ENCODE measurements around the gene C19orf47.

The C19orf47 gene

DNA sequence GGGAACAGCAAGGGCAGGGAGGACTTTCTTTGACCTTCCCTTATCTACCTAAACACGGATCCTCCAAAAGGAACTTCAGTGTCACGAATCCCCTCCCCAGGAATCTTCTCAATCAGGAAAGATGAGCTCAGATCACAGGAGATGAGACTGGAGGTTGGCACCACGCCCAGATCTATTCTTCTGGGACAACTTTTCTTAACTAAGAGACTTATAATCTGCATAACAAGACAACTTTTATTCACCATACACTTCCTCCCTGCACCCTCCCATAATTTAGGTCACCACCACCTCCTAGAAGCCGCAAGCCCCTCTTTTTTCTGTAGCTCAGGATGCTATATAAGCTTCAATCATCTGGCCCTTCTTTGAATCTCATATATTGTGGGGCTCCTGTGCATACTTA is 43.9 kb downstream of the C19orf47 start:
- H3F3A ChIP-seq (ENCODE audit: insufficient read depth), result 0 out of 2 replicates have a peak, but pooled peaks cover 4% of the 10 kb centered on the region
- H3K4me3 ChIP-seq (ENCODE audit: insufficient read depth, low read length, poor library complexity, severe bottlenecking), result no peak overlapping the region
- H3K36me3 ChIP-seq (ENCODE audit: low read length), result no peaks in the 10 kb centered on the region
- TF ChIP-seq, protein P1, sequence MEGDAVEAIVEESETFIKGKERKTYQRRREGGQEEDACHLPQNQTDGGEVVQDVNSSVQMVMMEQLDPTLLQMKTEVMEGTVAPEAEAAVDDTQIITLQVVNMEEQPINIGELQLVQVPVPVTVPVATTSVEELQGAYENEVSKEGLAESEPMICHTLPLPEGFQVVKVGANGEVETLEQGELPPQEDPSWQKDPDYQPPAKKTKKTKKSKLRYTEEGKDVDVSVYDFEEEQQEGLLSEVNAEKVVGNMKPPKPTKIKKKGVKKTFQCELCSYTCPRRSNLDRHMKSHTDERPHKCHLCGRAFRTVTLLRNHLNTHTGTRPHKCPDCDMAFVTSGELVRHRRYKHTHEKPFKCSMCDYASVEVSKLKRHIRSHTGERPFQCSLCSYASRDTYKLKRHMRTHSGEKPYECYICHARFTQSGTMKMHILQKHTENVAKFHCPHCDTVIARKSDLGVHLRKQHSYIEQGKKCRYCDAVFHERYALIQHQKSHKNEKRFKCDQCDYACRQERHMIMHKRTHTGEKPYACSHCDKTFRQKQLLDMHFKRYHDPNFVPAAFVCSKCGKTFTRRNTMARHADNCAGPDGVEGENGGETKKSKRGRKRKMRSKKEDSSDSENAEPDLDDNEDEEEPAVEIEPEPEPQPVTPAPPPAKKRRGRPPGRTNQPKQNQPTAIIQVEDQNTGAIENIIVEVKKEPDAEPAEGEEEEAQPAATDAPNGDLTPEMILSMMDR (IDR thresholded peaks at IDR 0.05; ENCODE audit: insufficient read depth, low read length, poor library complexity, severe bottlenecking), result no peak
- no peak for TF ChIP-seq EZH2phosphoT487 (conservative IDR thresholded peaks at IDR 0.05; ENCODE audit: low read length)
- no peak overlapping the region for H2AFZ ChIP-seq (ENCODE audit: low read depth, low read length, severe bottlenecking)
- H3K9me2 ChIP-seq (replicated peaks; ENCODE audit: insufficient read depth, low read length), result no peaks in the 10 kb centered on the region
- no peaks in the 10 kb centered on the region for H3K27me3 ChIP-seq (ENCODE audit: low read length)
- H3K9me3 ChIP-seq (ENCODE audit: insufficient read depth, low read length), result no peaks in the 10 kb centered on the region
- H4K20me1 ChIP-seq (ENCODE audit: low read depth, low read length), result no peaks in the 10 kb centered on the region
- H3K79me2 ChIP-seq (ENCODE audit: insufficient read depth, low read length), result no peaks in the 10 kb centered on the region
- no peak overlapping the region for H3K4me2 ChIP-seq (ENCODE audit: low read depth, low read length, poor library complexity, severe bottlenecking)
- H3K9ac ChIP-seq (ENCODE audit: low read length), result no peak overlapping the region
- H3K27ac ChIP-seq (ENCODE audit: low read depth, low read length), result no peak overlapping the region

DNA sequence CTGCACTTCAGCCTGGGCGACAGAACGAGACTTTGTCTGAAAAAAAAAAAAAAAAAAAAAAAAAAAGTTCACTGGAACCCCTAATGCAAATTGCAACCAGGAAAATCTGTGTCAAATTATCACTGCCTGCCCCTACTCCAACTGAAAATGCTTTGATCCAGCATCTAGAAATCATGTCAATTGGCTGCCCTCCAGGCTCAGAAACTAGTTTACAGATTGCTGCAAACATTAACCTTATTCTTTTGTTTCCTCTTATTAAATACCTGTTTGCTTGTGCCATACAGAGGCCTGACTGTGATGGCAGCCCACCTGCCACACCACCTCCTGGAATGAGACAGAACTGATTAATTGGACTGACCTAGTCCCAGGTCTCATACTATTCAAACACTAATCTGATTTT is 44.4 kb downstream of the C19orf47 start:
- Histone ChIP-seq H3K4me3 (ENCODE audit: insufficient read depth, low read length, poor library complexity, severe bottlenecking) (no peak overlapping the region), H3K36me3 (ENCODE audit: low read length) (no peaks in the 10 kb centered on the region), H2AFZ (ENCODE audit: low read depth, low read length, severe bottlenecking) (no peak overlapping the region), H3K4me2 (ENCODE audit: low read depth, low read length, poor library complexity, severe bottlenecking) (no peak overlapping the region), H3K27me3 (ENCODE audit: low read length) (no peaks in the 10 kb centered on the region), H3K9me3 (ENCODE audit: insufficient read depth, low read length) (no peaks in the 10 kb centered on the region), H3K9ac (ENCODE audit: low read length) (no peak overlapping the region), H3F3A (ENCODE audit: insufficient read depth) (0 out of 2 replicates have a peak, but pooled peaks cover 4% of the 10 kb centered on the region), H4K20me1 (ENCODE audit: low read depth, low read length) (no peaks in the 10 kb centered on the region), H3K79me2 (ENCODE audit: insufficient read depth, low read length) (no peaks in the 10 kb centered on the region), H3K27ac (ENCODE audit: low read depth, low read length) (no peak overlapping the region), H3K9me2 (replicated peaks; ENCODE audit: insufficient read depth, low read length) (no peaks in the 10 kb centered on the region)
- no peak for TF ChIP-seq EZH2phosphoT487 (conservative IDR thresholded peaks at IDR 0.05; ENCODE audit: low read length)
- TF ChIP-seq, protein P1 (IDR thresholded peaks at IDR 0.05; ENCODE audit: insufficient read depth, low read length, poor library complexity, severe bottlenecking), result no peak

DNA sequence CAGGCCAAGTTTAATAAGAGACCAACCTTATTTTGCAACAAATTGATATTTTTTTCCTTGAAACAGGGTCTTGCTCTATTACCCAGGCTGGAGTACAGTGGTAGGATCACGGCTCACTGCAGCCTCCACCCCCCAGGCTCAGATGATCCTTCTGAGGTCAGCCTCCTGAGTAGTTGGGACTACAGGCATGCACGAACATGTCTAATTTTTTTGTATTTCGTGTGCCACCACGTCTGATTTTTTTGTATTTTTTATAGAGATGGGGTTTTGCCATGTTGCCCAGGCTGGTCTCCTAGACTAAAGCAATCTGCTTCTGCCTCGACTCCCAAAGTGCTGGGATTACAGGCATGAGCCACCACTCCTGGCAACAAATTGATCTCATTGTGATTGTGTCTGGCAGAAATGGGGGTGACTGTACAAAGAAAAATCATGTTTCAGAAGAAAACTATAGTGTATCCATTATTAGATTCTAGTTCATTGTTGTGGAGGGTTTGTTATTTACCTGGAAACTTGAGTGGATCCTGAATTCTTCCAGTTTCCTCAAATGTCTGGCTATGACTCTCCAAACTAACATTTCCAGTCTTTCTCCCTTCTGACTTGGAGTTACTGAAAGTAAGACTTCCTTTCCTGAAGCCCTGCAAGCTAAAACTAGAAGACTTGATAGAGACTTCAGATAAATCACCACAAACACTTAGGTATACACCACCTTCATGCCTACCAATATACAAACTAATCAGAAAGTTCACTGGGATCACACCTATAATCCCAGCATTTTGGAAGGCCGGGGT is 45.8 kb downstream of the C19orf47 start:
- no peaks in the 10 kb centered on the region for H3K79me2 ChIP-seq (ENCODE audit: insufficient read depth, low read length)
- H3K27me3 ChIP-seq (ENCODE audit: low read length), result no peaks in the 10 kb centered on the region
- TF ChIP-seq EZH2phosphoT487 (conservative IDR thresholded peaks at IDR 0.05; ENCODE audit: low read length), result no peak
- TF ChIP-seq, protein P1 (IDR thresholded peaks at IDR 0.05; ENCODE audit: insufficient read depth, low read length, poor library complexity, severe bottlenecking), result no peak
- no peak overlapping the region for H3K4me3 ChIP-seq (ENCODE audit: insufficient read depth, low read length, poor library complexity, severe bottlenecking)
- no peak overlapping the region for H2AFZ ChIP-seq (ENCODE audit: low read depth, low read length, severe bottlenecking)
- H3K4me2 ChIP-seq (ENCODE audit: low read depth, low read length, poor library complexity, severe bottlenecking), result no peak overlapping the region
- no peak overlapping the region for H3K27ac ChIP-seq (ENCODE audit: low read depth, low read length)
- H4K20me1 ChIP-seq (ENCODE audit: low read depth, low read length), result no peaks in the 10 kb centered on the region
- H3K36me3 ChIP-seq (ENCODE audit: low read length), result no peaks in the 10 kb centered on the region
- H3K9me3 ChIP-seq (ENCODE audit: insufficient read depth, low read length), result no peaks in the 10 kb centered on the region
- no peaks in the 10 kb centered on the region for H3K9me2 ChIP-seq (replicated peaks; ENCODE audit: insufficient read depth, low read length)
- H3K9ac ChIP-seq (ENCODE audit: low read length), result no peak overlapping the region
- H3F3A ChIP-seq (ENCODE audit: insufficient read depth), result 0 out of 2 replicates have a peak, but pooled peaks cover 4% of the 10 kb centered on the region

All from SU-DHL-6 (cell line).